ENCODE data around the gene VPS16.

GRCh38 chr20:2836035-2836434, 4.5 kb upstream of the VPS16 start:
- no peak for TF ChIP-seq CTCF (IDR thresholded peaks at IDR 0.05)
- no peak for TF ChIP-seq POLR2A (IDR thresholded peaks at IDR 0.05)
- no peak for TF ChIP-seq EP300 (IDR thresholded peaks at IDR 0.05)

All from sigmoid colon (tissue), 4 donors.